HL-60/S4 treated with phorbol 12-myristate 13-acetate at 8.2 ng/mL for 4 days and 3 days (cell line): ENCODE results near the gene C10orf90.

Experiments
- in situ Hi-C: fragments of 300-500 bp; cut with MboI; formaldehyde crosslinking; loops from 2 replicates; pipeline ENCODE4 v1.15.0; 2022; ENCODE audit warnings: low sequenced_read_pairs

C10orf90 gene

DNA sequence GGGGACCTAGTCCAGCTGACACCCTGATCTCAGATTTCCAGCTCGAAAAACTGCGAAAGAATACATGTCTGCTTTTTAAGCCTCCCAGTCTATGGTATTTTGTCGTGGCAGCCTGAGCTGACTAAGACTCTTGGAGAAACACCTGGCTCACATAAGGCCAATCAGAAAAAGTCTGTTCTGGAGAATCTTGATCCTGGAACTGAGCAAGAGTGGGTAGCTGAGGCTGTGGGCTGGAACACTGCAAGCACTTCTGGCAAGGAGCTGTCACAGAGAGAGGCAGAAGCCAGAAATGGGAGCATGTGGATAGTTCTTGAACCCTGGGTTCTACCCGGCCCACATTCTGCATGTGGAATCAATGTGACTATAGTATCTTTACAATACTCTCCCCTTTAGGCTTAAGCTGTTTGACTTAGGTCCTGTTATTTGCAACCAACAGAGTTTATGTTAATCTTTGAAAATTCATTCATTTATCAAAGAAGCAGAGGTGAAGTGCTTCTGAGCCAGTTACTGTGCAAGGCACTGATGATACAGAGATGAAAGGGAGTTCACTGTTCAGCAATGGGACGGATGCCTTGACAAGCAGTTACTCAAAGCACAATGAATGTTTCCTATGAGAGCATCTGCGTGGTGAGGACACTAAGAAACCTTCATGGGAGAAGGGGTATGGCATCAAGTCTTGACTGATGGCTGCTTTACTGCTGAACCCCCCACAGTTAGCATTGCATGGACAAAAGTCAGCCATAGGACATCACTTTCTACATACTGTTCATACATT, 4.4 kb upstream of the C10orf90 start:
- in situ Hi-C loops, result no loop called here

DNA sequence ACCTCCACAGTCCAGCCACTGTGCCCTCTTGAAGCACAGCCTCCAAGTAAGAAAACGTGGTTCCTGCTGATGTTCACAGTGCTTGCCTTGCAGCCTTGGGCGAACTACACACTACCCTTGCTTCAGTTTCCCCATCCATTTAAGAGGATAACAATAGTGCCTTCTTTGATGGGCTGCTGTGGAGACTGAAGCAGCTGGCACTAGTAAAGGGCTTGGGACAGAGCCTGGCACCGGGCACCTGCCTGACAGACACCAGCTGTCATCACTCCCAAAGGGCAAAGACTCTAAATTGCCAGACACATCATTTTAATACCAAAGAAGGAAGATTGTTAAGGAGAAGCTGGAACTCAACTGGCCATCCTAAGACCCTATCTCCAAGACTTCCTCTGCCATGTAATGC, 3.1 kb upstream of the C10orf90 start:
- in situ Hi-C loops, result no loop called here

DNA sequence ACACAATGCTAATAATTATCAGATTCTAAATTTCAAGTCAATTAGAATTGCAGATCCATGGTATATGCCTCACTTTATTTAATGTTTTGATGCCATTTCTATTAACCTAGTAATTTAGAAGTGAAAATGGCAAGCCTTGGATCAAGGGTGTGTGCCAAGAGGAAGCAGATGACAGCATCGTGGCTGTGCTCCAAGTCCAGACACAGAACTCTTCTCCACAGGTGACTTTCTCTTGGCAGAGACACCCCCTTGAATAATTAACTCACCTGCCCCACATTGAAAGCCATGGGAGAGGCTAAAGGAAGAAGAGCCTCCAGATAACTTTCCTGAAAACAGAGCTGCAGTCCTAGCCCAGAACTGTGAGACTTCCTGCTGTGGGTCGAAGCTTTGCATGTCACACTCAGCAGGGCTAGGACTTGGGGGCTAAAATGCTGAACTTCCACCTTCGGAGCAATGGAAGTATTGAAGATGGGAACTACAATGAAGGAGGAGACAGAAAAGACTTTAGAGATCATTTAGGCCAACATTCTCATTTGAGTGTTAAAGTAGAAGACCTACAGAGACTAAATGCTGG, 996 bp upstream of the C10orf90 start:
- in situ Hi-C loops, result no loop called here

DNA sequence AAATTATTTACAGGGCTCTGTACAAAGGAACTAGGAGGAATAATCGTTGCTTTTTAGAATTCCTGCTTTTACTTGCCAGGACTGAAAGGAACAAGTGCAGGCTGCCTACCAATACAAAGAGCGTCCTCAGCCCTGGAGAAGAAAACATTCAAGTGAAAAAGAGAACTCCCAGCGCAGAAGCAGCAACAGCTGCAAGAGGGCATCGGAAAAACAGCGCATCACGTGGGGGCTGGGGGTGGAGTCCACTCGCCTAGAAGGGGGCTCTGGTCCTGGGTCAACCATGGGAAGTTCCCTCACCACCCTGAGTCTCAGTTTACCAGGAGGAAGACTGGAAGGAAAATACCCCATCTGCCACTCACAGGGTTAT, 385 bp upstream of the C10orf90 start:
- in situ Hi-C loops, result no loop called here

DNA sequence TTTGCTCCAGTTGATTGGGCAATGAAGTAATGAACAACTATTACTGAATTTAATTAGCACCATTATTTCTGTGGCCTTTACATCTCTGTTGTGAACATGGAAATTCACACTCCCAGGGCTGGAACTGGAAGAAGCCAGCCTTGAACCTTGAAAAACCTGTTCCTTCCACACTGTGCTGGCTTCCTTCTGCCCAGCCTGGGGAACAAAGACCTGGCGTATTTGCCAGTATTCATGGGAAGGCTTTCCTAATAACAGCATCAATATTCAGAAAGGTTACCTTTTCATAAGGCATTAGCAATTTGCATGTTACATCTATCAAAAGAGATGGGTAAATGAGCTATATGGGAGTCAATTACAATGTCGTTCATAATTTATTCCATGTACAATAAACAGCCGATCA, 1.3 kb downstream of the C10orf90 start:
- in situ Hi-C loops, result no loop called here

DNA sequence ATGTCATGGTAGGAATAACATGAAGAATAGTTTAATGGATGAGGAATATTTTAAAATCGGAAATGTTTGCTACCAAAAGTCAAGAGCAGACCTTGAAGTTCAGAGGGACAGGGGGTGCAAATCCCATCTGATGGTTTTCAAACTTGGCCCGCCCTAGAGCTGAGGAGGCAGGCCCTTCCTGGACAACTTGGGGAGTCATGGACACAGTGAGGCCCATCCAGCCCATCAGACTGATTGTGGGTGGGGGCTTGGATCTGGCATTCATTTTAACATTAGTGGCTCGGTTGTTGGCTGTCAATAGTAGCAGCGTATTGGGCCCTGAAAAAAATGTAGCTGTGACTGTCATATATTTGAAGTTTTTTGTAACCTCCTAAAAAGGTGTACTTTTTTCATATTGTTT, 2.0 kb downstream of the C10orf90 start:
- in situ Hi-C loops, result no loop called here

DNA sequence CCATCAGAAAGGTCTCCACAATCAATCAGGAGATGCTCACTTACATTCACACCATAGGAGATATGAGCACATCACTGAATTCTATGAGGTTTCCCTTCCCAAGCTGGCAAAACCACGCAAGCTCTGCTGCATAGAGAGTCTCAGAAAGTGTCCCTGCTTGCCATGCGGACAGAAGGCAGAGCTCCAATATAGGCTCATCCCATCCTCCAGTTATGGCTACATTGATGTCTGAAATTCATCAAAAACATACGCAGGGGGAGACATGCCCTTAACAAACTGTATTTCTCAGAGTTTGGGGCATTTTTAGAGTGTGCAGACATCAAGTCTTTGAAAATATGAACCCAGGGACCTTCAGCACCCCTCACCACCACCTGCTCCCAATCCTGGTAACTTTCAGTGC, 2.9 kb downstream of the C10orf90 start:
- in situ Hi-C loops, result no loop called here

DNA sequence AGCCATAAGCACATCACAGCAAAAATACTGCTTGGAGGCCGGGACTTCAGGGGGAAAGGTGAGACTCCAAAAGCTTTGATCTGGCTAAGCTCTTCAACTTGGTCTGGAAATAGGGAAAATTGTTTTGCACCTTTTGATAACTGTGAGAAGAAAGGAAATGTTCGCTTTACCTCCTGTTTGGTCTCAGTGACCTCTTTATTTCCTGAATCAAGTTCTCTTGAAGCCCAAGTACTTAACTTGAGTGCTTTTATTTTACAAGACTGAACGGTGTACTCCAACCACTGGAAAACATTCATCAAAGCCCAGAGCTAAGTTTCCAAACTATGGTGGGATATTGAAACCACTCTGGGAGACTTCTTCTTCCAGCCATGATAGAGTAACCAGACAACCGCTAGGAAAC, 5.3 kb downstream of the C10orf90 start:
- in situ Hi-C loops, result no loop called here

DNA sequence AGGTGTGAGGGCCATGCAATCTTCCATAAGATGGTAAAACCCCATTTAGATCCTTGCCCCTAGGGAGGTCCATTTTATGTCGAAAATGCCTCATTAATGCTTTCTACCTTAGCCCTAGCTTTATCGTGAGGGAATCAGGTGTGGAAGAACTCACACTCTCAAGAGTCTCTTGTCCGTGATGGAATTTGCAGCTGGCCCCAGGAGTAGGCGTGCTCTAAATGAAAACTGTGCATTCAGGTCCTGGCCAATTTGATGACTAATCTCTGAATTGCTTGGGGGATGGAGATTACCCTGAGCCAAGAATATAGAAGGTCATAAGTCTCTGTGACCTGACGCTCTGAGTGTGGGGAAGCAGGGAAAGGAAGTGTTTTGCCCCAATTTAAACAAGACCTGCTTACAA, 6.6 kb downstream of the C10orf90 start:
- in situ Hi-C loops, result no loop called here

DNA sequence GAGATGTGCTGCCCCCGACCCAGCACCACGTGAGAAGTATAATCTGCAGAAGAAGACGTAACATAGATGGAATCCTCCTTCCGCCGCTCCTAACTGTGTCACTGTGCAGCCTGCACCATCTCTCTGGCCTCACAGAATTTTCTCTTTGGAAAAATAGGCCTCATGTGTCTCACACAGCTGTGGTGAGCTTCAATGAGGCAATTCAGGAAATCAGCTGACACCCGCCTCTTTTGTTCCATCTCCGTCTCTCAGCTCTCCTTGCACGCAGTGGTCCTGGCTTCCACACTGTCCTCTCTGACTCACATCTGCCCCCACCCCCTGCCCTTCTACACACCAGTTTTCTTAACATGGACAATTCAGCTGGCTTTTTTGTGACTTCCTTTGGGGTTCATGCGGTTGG, 7.2 kb downstream of the C10orf90 start:
- in situ Hi-C loops, result no loop called here

DNA sequence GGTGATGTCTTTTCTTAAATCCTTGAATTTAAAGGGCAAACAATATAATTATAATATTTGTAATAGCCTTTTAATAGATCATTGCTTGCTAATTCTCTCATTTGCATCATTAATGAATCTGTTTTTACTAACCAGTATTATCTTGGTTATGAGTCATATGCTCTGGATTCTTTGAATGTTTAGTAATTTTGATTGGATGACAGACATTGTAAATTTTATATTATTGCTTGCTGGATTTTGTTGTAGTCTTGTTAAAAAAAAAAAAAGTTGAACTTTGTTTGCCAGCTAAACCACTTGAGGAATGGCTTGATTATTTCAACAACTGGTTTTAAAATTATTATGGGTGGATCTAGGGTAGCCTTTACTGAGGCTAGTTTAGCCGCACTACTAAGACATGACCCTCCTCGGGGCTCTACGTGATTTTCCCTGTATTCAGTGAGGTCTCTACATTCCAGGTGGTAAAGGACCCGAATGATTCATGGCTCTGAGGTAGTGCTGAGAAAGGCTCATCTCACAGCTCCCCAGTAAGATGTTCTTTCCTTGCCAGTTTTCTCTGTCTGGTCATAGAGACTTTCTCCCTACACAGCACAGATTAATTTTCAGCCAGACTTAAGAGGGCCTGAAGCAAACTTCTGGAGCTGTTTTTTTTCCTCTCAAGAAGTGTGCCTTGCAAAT, 8.5 kb downstream of the C10orf90 start:
- in situ Hi-C loops, result no loop called here

DNA sequence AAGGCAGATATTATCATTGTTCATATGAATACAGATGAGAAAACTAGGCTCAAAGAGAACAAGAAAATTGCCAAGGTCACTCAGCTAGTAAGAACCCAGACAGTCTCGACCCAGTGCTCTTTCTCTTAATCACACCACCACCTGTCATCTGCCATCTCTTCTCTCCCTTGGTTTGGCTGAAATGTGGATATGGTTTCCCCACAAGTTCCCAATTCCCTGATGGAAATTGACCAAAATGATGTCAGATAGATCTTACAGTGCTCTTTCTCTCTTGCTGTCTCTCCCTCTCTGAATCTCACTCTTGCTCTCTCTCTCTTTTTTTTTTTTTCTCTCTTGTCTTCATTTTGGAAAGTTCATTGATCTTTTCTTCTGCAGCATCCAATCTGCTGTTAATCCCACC, 9.1 kb downstream of the C10orf90 start:
- in situ Hi-C loops, result no loop called here

DNA sequence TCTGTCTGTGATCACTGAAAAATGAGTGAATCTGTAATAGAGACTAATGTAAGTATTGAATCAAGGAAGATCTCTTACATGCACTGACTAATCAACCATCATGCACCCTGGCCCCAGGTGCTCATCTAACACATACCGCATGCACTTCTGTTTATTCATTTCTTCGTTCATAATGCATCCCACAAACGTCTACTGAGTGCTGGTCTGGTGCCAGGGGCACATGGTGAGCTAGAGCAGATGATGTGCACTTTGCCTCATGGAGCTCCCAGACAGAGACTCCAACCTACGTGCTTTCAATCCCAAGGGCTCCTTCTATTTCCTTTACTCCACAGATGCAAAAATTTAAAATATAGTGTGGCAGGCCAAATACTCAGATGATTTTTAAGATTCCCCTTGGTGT, 10.7 kb downstream of the C10orf90 start:
- in situ Hi-C loops, result no loop called here

DNA sequence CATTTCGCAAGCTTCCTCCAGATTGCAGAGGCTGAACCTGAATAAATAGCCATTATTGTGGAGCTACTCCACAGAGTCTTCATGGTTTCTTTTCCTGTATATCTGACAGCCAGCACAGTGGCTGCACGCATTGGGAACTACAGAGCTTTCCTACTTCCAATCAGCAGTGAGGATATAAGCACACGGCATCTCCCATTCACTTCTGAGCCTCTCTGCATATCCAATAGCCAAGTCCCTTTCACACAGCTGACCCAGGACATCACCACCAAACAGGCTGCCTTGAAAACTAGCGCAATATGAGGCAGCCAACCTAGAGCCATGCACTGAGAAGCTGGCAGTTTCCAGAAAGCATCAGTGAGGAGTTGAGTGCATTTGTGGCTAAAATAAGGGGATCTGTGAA, 11.6 kb downstream of the C10orf90 start:
- in situ Hi-C loops, result no loop called here

DNA sequence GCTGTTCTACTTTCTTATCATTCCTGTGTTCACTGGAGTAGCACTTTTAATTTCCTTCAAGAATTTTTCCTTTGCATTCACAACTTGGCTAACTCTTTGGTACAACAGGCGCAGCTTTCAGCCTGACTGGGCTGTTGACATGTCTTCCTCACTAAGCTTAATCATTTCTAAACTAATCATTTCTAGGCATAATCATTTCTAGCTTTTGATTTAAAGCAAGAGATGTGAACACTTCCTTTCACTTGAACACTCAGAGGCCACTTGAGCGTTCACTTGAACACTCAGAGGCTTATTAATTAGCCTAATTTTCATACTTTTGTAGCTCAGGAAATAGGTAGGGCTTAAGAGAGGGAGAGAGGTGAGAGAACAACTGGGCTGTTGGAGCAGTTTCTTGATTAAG, 15.9 kb downstream of the C10orf90 start:
- in situ Hi-C loops, result no loop called here

DNA sequence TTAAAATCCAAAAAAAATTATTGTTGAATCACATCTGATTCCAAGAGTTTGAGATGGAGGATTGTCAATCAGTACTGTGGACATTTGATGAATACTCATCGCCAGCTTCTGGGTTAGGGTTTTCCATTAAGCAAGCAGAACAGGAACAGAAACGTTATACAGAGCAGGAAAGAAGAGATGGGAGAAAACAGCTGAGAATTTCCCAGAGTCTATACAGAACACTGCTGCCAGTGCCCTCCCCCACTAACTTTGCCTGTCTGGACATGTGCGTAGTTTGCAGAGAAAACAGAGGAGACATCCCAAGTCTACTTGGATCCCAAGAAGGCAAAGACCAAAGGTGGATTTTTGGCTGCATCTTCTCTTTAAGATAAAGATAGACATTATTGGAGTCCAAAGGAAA, 19.0 kb downstream of the C10orf90 start:
- in situ Hi-C loops, result no loop called here

DNA sequence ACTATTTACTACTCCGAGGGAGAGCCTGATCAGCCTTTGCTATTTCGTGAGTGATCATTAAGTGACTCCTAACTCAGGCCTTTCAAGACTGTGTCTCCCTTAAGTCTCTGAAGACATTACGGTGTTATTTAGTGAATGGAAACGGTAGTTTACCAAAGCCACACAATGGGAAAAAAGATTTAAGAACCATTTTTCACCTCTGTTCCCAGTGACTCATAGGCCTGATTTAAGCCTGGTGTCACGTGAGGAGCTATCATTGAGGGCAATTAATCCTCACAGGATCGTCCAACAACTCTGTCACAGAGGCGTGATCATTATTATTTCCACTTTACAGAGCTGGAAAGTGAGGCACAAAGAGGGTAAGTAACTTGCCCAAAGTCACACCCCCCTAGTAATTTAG, 20.3 kb downstream of the C10orf90 start:
- in situ Hi-C loops, result no loop called here

DNA sequence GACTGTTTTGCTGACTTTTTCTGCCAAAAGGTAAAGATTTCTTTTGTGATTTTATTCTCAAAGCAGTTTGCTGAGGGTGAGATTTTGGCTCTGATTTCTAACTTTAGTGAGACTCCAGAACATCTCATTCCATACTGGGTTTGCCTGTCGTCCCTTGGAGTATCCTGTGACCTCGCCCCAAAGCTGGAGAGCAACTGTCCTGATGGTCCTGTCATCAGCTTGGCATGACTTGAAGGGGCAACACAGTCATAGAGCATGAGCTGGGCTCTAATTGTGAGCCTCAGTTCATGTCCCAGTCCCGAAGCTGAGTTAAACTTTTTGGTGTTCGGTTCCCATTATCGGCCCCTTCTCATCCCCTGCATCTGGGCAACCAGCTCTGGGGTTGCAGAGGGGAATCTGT, 23.4 kb downstream of the C10orf90 start:
- in situ Hi-C loops, result no loop called here

DNA sequence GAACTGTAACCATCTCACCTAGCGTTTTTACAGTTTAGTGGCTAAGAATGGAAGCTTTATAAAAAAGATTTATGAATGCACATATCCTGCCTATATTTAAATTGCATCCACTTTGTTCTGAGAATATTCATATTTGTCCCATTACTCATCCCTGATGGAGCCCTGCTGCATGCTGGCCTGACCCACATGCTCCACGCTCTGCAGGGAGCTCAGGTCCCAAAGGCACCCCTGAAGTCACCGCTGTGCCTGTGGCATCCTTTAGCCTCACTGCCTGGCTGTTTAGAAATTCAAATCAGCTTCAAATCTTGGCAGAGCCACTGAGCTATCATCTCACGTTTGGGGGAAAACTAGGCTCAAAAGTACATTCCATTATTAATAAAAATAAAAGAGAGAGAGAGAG, 24.4 kb downstream of the C10orf90 start:
- in situ Hi-C loops, result no loop called here

DNA sequence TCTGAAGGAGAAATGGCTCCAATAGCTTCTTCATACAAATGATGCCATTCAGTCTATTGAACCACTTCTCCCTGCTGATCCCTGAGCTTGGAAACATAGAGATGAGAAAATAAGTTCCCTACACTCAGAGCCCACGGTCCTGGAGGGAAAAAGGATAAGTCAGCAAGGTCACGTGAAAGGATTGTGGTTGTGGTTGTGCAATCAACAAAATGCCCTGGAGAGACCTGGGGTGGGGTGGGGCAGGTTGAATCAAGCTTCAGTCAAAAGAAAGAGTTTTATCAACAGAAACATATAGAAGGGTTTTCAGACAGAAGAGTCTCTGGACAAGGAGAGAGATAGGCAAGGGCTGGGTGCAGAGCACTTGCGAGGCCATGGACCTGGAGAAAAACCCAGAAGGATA, 30.1 kb downstream of the C10orf90 start:
- in situ Hi-C loops, result no loop called here

DNA sequence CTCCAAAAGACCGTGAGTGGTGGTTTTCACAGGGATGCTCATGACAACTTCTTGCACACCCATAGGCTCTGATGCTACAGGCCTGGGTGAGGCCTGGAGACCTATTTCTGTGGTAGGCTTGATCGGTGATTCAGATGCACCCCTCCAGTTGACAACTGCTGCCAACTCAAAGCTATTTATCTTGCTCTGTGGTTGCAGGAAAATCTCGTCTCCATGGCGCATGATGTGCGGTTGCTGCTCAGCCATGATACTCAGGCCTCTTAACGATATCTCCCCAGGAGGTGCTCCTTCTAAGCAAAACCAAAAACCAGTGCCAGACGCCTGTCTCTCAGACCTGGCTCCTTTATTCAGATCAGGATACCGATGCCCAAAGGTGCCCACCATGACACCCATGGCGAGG, 31.4 kb downstream of the C10orf90 start:
- in situ Hi-C loops, result no loop called here

DNA sequence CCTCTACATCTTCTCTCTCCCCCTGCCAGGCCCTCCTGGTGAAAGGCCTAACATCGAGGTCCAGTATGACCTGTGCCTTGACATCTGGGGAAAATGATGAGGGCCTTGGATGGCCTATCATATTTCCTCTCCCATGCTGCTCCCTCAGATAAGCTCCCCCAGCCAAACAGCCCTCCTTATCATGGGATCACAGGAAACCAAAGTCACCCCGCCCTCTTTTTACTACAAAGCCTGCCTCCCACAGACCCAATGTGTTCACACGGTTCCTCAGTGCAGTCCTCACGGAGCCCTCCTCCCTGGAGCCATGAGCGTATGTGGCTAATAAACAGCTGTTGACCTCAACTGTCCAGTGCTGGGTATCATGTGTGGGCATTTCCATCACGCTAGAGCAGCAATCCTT, 32.0 kb downstream of the C10orf90 start:
- in situ Hi-C loops, result no loop called here

DNA sequence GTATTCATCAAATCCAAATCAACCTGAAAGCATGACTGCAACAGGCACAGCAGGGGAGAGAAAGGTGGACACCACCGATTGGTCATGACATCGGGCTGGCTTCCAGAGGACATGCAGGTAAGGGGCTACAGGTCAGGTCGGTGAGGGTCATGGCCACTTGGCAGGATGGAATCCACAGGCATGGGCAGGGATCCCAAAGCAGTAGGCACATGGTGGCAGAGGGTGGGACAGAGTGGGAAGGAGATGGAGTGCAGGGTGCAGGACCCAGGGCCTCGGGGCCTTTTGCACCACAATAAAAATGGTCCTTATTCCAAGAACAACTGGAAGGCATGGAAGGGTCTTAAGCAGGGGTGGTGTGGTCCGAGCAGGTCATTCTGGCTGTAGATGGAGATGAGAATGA, 33.0 kb downstream of the C10orf90 start:
- in situ Hi-C loops, result no loop called here
